Activated CD4-positive, alpha-beta T cell treated with anti-CD3 and anti-CD28 coated beads, Interleukin-2, amount 10 ng/mL, durations not matched to agents 24 days and 14 days (primary cell): Measurements from ENCODE around the gene ZNF550. TPM values are rescaled to one million over a fixed set of nuclear protein-coding genes. Genes with fewer than 3 reads are reported as not detected.
"Not testable (repeated sequence)": the region's sequence is repeated elsewhere in the genome, so short reads cannot be mapped to it uniquely, and the experiment has no call there.

Experiments used
- DNase-seq: peaks from one replicate; pipeline ENCODE4 v3.0.0; 2022
- H3K27ac Mint-ChIP-seq: one replicate; pipeline ENCODE4 v1.8.0; 2022; ENCODE audit warnings: mild to moderate bottlenecking, mixed read lengths
- H3K27me3 Mint-ChIP-seq: one replicate; pipeline ENCODE4 v1.8.0; 2022; ENCODE audit warnings: mixed read lengths
- H3K36me3 Mint-ChIP-seq: one replicate; pipeline ENCODE4 v1.8.0; 2022; ENCODE audit warnings: low read depth, mild to moderate bottlenecking, mixed read lengths
- H3K4me1 Mint-ChIP-seq: one replicate; pipeline ENCODE4 v1.8.0; 2021; ENCODE audit warnings: mixed read lengths
- H3K4me3 Mint-ChIP-seq: one replicate; pipeline ENCODE4 v1.8.0; 2022; ENCODE audit warnings: mild to moderate bottlenecking, moderate library complexity, mixed read lengths
- H3K9me3 Mint-ChIP-seq: one replicate; pipeline ENCODE4 v1.8.0; 2021; ENCODE audit warnings: mixed read lengths
- intact Hi-C: fragments of 100-400 bp; cut with micrococcal nuclease; formaldehyde crosslinking; loops from one replicate; pipeline ENCODE4 v1.15.1; 2023
- total RNA-seq: library from RNA; stranded (reverse); gene quantifications from 2 replicates; pipeline ENCODE4 v1.2.3, GENCODE V29; 2022

Gene ZNF550
- total RNA-seq, 1 donor from 2014 or later: 7.4 TPM

DNA sequence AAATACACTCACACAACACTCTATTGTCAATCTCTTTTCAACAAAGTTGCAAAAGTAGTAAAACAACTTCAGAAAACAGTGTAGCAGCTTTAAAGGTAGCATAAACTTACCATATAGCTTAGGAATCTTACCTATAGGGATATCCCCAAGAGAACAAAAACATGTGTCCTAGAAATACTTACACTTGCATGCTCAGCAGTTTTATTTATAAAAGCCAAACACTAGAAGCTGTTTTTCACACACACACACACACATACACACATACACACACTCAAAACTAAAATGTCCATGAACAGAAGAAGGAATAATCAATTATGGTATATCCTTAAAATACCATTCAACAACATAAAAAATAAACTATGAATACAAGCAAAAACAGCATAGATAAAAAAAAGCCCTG is 48.2 kb downstream of the ZNF550 start:
- H3K4me1 Mint-ChIP-seq: no peaks in the 10 kb centered on the region
- peaks cover 54% of the 10 kb centered on the region for H3K36me3 Mint-ChIP-seq
- H3K27me3 Mint-ChIP-seq: no peaks in the 10 kb centered on the region
- H3K9me3 Mint-ChIP-seq: peaks cover 38% of the 10 kb centered on the region
- H3K4me3 Mint-ChIP-seq: no peak overlapping the region
- DNase-seq: no peak
- H3K27ac Mint-ChIP-seq: no peak overlapping the region
- intact Hi-C loops: no loop called here

DNA sequence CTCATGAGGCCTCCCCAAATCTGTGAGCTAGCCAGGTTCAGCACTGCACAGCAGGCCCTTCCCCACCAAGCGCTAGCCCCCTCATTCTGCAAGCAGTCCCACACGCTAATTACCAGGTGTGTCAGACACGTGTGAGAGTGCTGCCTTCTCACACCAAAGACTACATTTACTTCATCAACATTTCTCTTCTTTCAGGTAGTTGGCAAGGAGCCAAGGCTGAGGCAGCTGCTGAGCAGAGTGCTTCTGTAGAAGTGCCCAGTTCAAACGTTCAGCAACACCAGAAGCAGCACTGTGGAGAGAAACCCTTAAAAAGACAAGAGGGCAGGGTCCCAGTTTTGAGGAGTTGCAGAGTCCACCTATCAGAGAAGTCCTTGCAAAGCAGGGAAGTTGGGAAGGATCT is 53.5 kb downstream of the ZNF550 start:
- Mint-ChIP-seq H3K36me3 (peaks cover 75% of the 10 kb centered on the region), H3K27me3 (no peaks in the 10 kb centered on the region), H3K9me3 (peaks cover 40% of the 10 kb centered on the region), H3K4me3 (no peak overlapping the region), H3K4me1 (peaks cover 2% of the 10 kb centered on the region), H3K27ac (no peak overlapping the region)
- intact Hi-C loops: no loop called here
- DNase-seq: no peak

DNA sequence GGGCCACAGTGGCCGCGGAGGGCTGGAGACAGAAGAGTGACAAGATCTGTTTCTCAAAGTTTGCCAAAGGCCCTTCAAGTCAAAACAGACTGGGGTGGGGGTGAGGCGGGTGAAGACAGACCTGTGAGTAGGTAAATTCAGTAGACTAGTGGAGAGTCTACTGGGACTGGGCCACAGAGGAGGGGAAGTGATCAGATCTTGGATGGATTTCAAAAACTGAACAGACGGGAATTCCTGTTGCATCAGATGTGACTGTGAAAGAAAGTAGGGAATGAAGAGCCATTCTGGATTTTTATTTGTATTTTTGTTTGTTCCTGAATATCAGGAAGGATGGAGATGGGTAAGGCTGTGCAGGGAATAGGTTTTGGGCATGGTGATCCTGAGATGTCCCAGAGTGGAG is 59.3 kb downstream of the ZNF550 start:
- Mint-ChIP-seq H3K4me1 (peaks cover 15% of the 10 kb centered on the region), H3K4me3 (peak overlapping the region; percentile 67), H3K36me3 (peaks cover 57% of the 10 kb centered on the region), H3K9me3 (peaks cover 38% of the 10 kb centered on the region), H3K27ac (peak overlapping the region; percentile 59)
- intact Hi-C loops, DNase-seq, H3K27me3 Mint-ChIP-seq: not testable (repeated sequence)

DNA sequence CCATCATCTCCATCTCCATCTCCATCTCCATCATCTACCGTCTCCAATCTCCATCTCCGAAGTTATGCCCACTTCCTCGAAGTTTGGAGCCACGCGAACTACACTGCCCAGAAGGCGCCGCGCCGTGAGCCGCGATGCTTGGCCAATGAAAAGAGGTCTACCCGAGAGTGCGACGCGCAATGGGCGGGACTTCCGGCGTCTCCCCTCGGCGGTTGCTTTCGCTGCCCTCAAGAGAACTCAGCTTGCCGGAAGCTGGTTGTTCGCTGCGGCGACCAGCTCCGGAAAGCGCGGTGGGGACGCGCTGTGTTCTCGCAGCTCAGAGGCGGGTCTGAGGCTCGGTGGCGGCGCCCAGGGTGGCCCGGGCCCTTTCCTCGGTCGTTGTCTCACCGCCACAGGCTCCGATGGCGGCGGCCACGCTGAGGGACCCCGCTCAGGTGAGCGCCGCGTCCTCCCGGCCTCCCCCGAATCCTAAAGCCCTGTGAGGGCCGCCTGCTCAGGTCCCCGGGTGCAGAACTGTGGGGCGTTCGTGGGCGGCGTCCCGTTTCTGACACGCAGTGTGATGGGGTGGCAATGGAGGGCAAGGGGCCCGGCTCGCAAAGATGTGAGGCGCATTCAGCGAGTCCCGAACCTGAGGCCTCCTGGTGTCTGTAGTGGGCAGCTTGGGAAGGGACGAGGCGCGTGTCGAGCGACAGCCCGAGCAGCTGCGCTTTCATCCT is 59.8 kb downstream of the ZNF550 start, which contains the start of gene ZNF773:
TSS of gene ZNF773 (plus strand) at position 259 of the 716 bp plus-strand sequence. CDS start at position 402, 143 bp downstream.
- H3K27me3 Mint-ChIP-seq: not testable (repeated sequence)
- Mint-ChIP-seq H3K4me3 (peak within 1 kb of the TSS; percentile 67), H3K27ac (peak within 1 kb of the TSS; percentile 78), H3K9me3 (peaks cover 39% of the 10 kb centered on the region), H3K36me3 (peaks cover 55% of the 10 kb centered on the region), H3K4me1 (peaks cover 15% of the 10 kb centered on the region)
- intact Hi-C loops: loop anchor here (1.0 to 10.0 kb wide), 7 partner anchors 23 to 416 kb away; partner anchors contain the start of genes ZNF17, ZNF211, ZNF416 and ZNF417
- peak; percentile 98 for DNase-seq

DNA sequence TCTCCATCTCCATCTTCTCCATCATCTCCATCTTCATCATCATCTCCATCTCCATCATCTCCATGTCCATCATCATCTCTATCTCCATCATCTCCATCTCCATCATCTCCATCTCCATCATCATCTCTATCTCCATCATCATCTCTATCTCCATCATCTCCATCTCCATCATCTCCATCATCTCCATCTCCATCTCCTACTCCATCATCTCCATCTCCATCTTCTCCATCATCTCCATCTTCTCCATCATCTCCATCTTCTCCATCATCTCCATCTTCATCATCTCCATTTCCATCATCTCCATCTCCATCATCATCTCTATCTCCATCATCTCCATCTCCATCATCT is 60.4 kb downstream of the ZNF550 start:
- H3K9me3 Mint-ChIP-seq: peaks cover 43% of the 10 kb centered on the region
- not testable (repeated sequence) for H3K27me3 Mint-ChIP-seq, DNase-seq
- H3K4me3 Mint-ChIP-seq: peak overlapping the region; percentile 67
- H3K36me3 Mint-ChIP-seq: peaks cover 55% of the 10 kb centered on the region
- intact Hi-C loops: loop anchor here (1.0 to 10.0 kb wide), 7 partner anchors 22 to 417 kb away; partner anchors contain the start of genes ZNF17, ZNF211, ZNF416 and ZNF417
- peak overlapping the region; percentile 78 for H3K27ac Mint-ChIP-seq
- peaks cover 15% of the 10 kb centered on the region for H3K4me1 Mint-ChIP-seq

DNA sequence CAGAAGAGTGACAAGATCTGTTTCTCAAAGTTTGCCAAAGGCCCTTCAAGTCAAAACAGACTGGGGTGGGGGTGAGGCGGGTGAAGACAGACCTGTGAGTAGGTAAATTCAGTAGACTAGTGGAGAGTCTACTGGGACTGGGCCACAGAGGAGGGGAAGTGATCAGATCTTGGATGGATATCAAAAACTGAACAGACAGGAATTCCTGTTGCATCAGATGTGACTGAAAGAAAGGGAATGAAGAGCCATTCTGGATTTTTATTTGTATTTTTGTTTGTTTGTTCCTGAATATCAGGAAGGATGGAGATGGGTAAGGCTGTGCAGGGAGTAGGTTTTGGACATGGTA is 71.4 kb downstream of the ZNF550 start:
- peaks cover 42% of the 10 kb centered on the region for H3K9me3 Mint-ChIP-seq
- H3K4me1 Mint-ChIP-seq: peaks cover 11% of the 10 kb centered on the region
- H3K27me3 Mint-ChIP-seq, DNase-seq: not testable (repeated sequence)
- peak overlapping the region; percentile 72 for H3K4me3 Mint-ChIP-seq
- intact Hi-C loops: loop anchor here (5.0 kb wide), 2 partner anchors 76 to 101 kb away; partner anchors contain the start of genes ZNF17 and ZNF548
- H3K27ac Mint-ChIP-seq: peak overlapping the region; percentile 25
- peaks cover 49% of the 10 kb centered on the region for H3K36me3 Mint-ChIP-seq

DNA sequence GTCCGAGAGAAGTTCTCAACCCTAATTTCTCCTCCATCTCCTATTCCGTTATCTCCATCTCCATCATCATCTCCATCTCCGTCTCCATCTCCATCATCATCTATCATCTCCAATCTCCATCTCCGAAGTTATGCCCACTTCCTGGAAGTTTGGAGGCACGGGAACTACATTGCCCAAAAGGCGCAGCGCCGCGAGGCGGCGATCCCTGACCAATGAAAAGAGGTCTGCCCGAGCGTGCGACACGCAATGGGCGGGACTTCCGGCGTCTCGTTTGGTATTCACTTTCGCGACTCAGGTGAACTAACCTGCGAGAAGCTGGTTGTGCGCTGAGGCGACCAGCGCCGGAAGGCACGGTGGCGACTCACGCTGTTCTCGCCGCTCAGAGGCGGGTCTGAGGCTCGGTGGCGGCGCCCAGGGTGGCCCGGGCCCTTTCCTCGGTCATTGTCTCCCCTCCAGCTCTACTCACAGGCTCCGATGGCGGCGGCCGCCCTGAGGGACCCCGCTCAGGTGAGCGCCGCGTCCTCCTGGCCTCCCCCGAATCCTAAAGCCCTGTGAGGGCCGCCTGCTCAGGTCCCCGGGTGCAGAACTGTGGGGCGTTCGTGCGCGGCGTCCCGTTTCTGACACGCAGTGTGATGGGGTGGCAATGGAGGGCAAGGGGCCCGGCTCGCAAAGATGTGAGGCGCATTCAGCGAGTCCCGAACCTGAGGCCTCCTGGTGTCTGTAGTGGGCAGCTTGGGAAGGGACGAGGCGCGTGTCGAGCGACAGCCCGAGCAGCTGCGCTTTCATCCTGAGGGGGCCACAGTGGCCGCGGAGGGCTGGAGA is 72.0 kb downstream of the ZNF550 start, which contains the start of gene ZNF419:
TSS of gene ZNF419 (plus strand) at position 274 of the 822 bp plus-strand sequence. CDS start at position 475, 201 bp downstream.
- peak within 1 kb of the TSS; percentile 67 for H3K27ac Mint-ChIP-seq
- H3K27me3 Mint-ChIP-seq: not testable (repeated sequence)
- peaks cover 43% of the 10 kb centered on the region for H3K36me3 Mint-ChIP-seq
- intact Hi-C loops: loop anchor here (1.0 to 5.0 kb wide), 3 partner anchors 40 to 100 kb away; partner anchors contain the start of genes ZNF17, ZNF548 and ZNF549
- peak within 1 kb of the TSS; percentile 72 for H3K4me3 Mint-ChIP-seq
- H3K4me1 Mint-ChIP-seq: peaks cover 11% of the 10 kb centered on the region
- peaks cover 37% of the 10 kb centered on the region for H3K9me3 Mint-ChIP-seq
- peak; percentile 98 for DNase-seq

Other genes starting within 250 kb of the ZNF550 start
- 4.9 and 5.3 TPM in 2 replicates for gene ZNF543, start 239.4 kb downstream of the ZNF550 start, total RNA-seq
- 5.3 and 5.8 TPM in 2 replicates for gene ZNF304, start 208.6 kb downstream of the ZNF550 start, total RNA-seq
- gene TRAPPC2B, start 196.3 kb downstream of the ZNF550 start, total RNA-seq: 4.1 and 4.3 TPM in 2 replicates
- 1.3 and 1.6 TPM in 2 replicates for gene ZNF547, start 196.3 kb downstream of the ZNF550 start, total RNA-seq
- 10.6 and 12.7 TPM in 2 replicates for gene ZNF548, start 170.0 kb downstream of the ZNF550 start, total RNA-seq
- gene ZNF17, start 148.7 kb downstream of the ZNF550 start, total RNA-seq: 7.4 and 7.8 TPM in 2 replicates
- gene ZNF749, start 124.5 kb downstream of the ZNF550 start, total RNA-seq: 22.5 and 26.5 TPM in 2 replicates
- gene VN1R1, start 102.7 kb downstream of the ZNF550 start, total RNA-seq: not detected in 2 replicates
- 2.5 and 2.8 TPM in 2 replicates for gene ZNF772, start 82.3 kb downstream of the ZNF550 start, total RNA-seq
- 4.6 and 4.9 TPM in 2 replicates for gene ZNF419, start 72.1 kb downstream of the ZNF550 start, total RNA-seq
- 4.9 and 5.1 TPM in 2 replicates for gene ZNF773, start 59.9 kb downstream of the ZNF550 start, total RNA-seq
- gene ZNF549, start 32.5 kb downstream of the ZNF550 start, total RNA-seq: 4.0 and 4.9 TPM in 2 replicates
- gene ZNF416, start 19.0 kb upstream of the ZNF550 start, total RNA-seq: 3.4 and 3.5 TPM in 2 replicates
- gene ZIK1, start 24.3 kb upstream of the ZNF550 start, total RNA-seq: 2.8 and 4.1 TPM in 2 replicates
- 4.5 and 5.7 TPM in 2 replicates for gene ZNF530, start 40.0 kb upstream of the ZNF550 start, total RNA-seq
- 7.2 and 9.1 TPM in 2 replicates for gene ZNF134, start 54.4 kb upstream of the ZNF550 start, total RNA-seq
- 7.7 and 10.0 TPM in 2 replicates for gene ZNF211, start 73.3 kb upstream of the ZNF550 start, total RNA-seq
- gene ZSCAN4, start 109.1 kb upstream of the ZNF550 start, total RNA-seq: not detected in 2 replicates
- 10.0 and 10.7 TPM in 2 replicates for gene ZNF551, start 122.1 kb upstream of the ZNF550 start, total RNA-seq
- gene ZNF154, start 149.3 kb upstream of the ZNF550 start, total RNA-seq: 3.1 and 3.9 TPM in 2 replicates
- 5.1 and 5.5 TPM in 2 replicates for gene ZNF671, start 167.8 kb upstream of the ZNF550 start, total RNA-seq
- 7.5 and 7.9 TPM in 2 replicates for gene ZNF776, start 187.0 kb upstream of the ZNF550 start, total RNA-seq
- gene ZNF586, start 209.8 kb upstream of the ZNF550 start, total RNA-seq: 11.5 and 13.5 TPM in 2 replicates